ENCODE measurements around the gene COL8A2. TPM values are rescaled to one million over a fixed set of nuclear protein-coding genes. Genes with fewer than 3 reads are reported as not detected.

The COL8A2 gene
- total and polyA plus RNA-seq, 7 experiments from 2014 or later = 0.05 to 2.5 (median 0.20) TPM; not detected in 3

- peaks cover 0 to 29% (median 0%) of the 10 kb centered on the region in 5 donors for H3K36me3 Mint-ChIP-seq
- CTCF ChIA-PET = interaction anchor here (1.2 to 3.6 kb wide), 2 partner anchors 22 to 32 kb away, joined by 3 to 24 read pairs; no protein-coding TSS in a partner anchor
- intact Hi-C loops (cut with micrococcal nuclease) = loop anchor here (1.0 to 10.0 kb wide), 6 partner anchors 7 to 1398 kb away; partner anchors contain the start of genes DNALI1 (in 1 of the 2), SNIP1 (in 1 of the 2), THRAP3 (in 1 of the 2) and TRAPPC3 (in 1 of the 2)
- peaks cover 62 to 77% (median 70%) of the 10 kb centered on the region in 7 donors for H3K4me1 Mint-ChIP-seq
- Histone ChIP-seq H3K27me3 (ENCODE audit: control insufficient read depth in 2 of 2, insufficient read depth in 2 of 2, low read length in 2 of 2) (no peaks in the 10 kb centered on the region), H3K9me3 (ENCODE audit: control insufficient read depth in 2 of 3, low read length in 3 of 3) (no peaks in the 10 kb centered on the region), H3K27ac (ENCODE audit: low read depth, low read length) (peak overlapping the region; percentile 97), H3K36me3 (ENCODE audit: control insufficient read depth in 2 of 3, insufficient read depth in 3 of 3, low read length in 3 of 3) (peaks cover 0 to 9% (median 0%) of the 10 kb centered on the region in 3 experiments), H3K4me1 (ENCODE audit: control insufficient read depth in 2 of 2, insufficient read depth in 2 of 2, low read length in 2 of 2) (peaks cover 56 to 60% of the 10 kb centered on the region in 2 donors), H3K4me3 (ENCODE audit: low read length) (peak overlapping the region; percentile 88)
- ATAC-seq = no peak
- H3K27me3 Mint-ChIP-seq = no peaks in the 10 kb centered on the region
- H3K4me3 Mint-ChIP-seq = peak overlapping the region; percentile 85 to 95 (median 93)
- DNase-seq = peak in 8 of 9 donors; percentile 54 to 71 (median 62)
- H3K9me3 Mint-ChIP-seq = peaks cover 0 to under 1% (median 0%) of the 10 kb centered on the region in 11 donors
- POLR2A ChIA-PET = interaction anchor here (0.7 to 10.6 kb wide), 8 partner anchors 8 to 210 kb away, joined by 3 to 272 read pairs (median 4); partner anchors contain the start of gene THRAP3
- H3K27ac Mint-ChIP-seq = peak overlapping the region; percentile 79 to 99 (median 92)
Observed at GRCh38 chr1:36156329-36157114, 31.5 kb upstream of the COL8A2 start.

DNA sequence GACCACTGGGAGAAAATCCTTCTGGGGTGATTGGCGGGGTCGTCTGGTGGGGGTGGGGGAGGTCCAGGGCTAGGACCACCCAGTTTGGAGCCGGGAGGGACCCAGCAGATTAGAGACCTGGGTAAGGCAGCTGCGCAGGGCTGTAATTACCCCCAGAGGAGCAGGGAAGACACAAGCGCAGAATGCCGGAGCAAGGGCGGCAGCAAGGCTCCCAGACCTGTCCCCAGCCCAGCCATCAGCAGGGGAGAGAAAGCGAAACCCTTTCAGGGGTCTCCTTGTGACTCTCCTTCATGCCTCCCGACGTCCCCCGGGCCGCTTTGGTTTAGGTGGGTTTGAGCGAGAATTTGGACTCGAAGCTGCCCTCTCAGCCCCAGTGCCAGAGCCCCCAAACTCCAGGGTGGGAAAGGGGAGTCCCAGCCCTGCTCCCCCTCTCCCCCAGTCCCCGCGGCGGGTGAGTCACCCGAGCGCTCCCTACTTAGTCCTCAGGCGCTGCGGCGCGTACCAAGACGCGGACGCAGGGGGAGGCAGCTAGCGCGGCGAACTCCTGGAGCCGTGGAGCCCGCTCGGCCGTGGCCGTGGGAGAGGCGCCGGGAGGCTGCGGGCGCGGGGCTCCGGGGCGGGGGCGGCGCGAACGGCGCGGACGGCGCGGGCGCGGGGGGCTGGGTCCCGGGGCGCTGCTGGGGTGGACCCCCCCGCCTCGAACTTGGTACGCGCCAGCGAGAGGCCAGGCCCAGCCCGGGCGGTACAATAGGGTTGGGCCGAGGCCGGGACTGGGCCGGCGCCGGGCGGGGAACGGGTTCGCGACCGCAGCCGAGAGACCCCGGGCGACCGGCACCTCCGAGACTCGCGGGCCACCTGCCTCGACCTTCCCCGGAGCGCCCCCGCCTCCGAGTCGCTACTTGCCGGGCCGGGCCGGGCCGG lies 30.6 kb upstream of the COL8A2 start, which contains the start of gene MAP7D1:
Gene MAP7D1 (plus strand): TSS at position 753 of the 921 bp plus-strand sequence. CDS start 258 bp downstream, outside the sequence.
- ATAC-seq (peak; percentile 89), DNase-seq (peak; percentile 80 to 90 (median 87))
- H3K9me3 ChIP-seq (ENCODE audit: control insufficient read depth in 2 of 3, low read length in 3 of 3) = no peaks in the 10 kb centered on the region
- H3K4me3 ChIP-seq (ENCODE audit: low read length) = peak within 1 kb of the TSS; percentile 97
- POLR2A ChIA-PET = interaction anchor here (0.7 to 10.6 kb wide), 8 partner anchors 9 to 211 kb away, joined by 3 to 272 read pairs (median 7); partner anchors contain the start of gene THRAP3
- H3K4me1 ChIP-seq (ENCODE audit: control insufficient read depth in 2 of 2, insufficient read depth in 2 of 2, low read length in 2 of 2) = peaks cover 58 to 66% of the 10 kb centered on the region in 2 donors
- H3K36me3 ChIP-seq (ENCODE audit: control insufficient read depth in 2 of 3, insufficient read depth in 3 of 3, low read length in 3 of 3) = peaks cover 0 to 9% (median 0%) of the 10 kb centered on the region in 3 experiments
- peaks cover 58 to 79% (median 71%) of the 10 kb centered on the region in 7 donors for H3K4me1 Mint-ChIP-seq
- H3K27ac ChIP-seq (ENCODE audit: low read depth, low read length) = peak within 1 kb of the TSS; percentile 97
- peak within 1 kb of the TSS; percentile 90 to 99 (median 97) for H3K27ac Mint-ChIP-seq
- CTCF ChIA-PET = interaction anchor here (3.6 kb wide), 1 partner anchor 33 kb away, joined by 24 read pairs; no protein-coding TSS in a partner anchor
- H3K4me3 Mint-ChIP-seq = peak within 1 kb of the TSS; percentile 85 to 95 (median 93)
- H3K27me3 ChIP-seq (ENCODE audit: control insufficient read depth in 2 of 2, insufficient read depth in 2 of 2, low read length in 2 of 2) = no peaks in the 10 kb centered on the region
- no peaks in the 10 kb centered on the region for H3K27me3 Mint-ChIP-seq
- H3K36me3 Mint-ChIP-seq = peaks cover 0 to 24% (median 0%) of the 10 kb centered on the region in 5 donors
- intact Hi-C loops (cut with micrococcal nuclease) = loop anchor here (1.0 to 10.0 kb wide), 4 partner anchors 69 to 1399 kb away; partner anchors contain the start of genes DNALI1 (in 1 of the 2), SNIP1 (in 1 of the 2), THRAP3 (in 1 of the 2) and ZC3H12A (in 1 of the 2)
- H3K9me3 Mint-ChIP-seq = no peaks in the 10 kb centered on the region

- Mint-ChIP-seq H3K27ac (peak overlapping the region; percentile 67 to 99 (median 95)), H3K4me1 (peaks cover 55 to 80% (median 71%) of the 10 kb centered on the region in 7 donors), H3K9me3 (no peaks in the 10 kb centered on the region), H3K36me3 (peaks cover 0 to 20% (median 0%) of the 10 kb centered on the region in 5 donors), H3K27me3 (no peaks in the 10 kb centered on the region), H3K4me3 (peak overlapping the region; percentile 67 to 90 (median 86))
- no peaks in the 10 kb centered on the region for H3K27me3 ChIP-seq (ENCODE audit: control insufficient read depth in 2 of 2, insufficient read depth in 2 of 2, low read length in 2 of 2)
- intact Hi-C loops (cut with micrococcal nuclease) = loop anchor here in 1 of 2 donors (1.0 to 10.0 kb wide), 4 partner anchors 69 to 1400 kb away; partner anchors contain the start of genes AGO3, DNALI1, SNIP1 and THRAP3
- POLR2A ChIA-PET = interaction anchor here (1.1 to 10.6 kb wide), 6 partner anchors 10 to 152 kb away, joined by 3 to 272 read pairs (median 53); partner anchors contain the start of gene THRAP3
- H3K27ac ChIP-seq (ENCODE audit: low read depth, low read length) = peak overlapping the region; percentile 97
- H3K36me3 ChIP-seq (ENCODE audit: control insufficient read depth in 2 of 3, insufficient read depth in 3 of 3, low read length in 3 of 3) = peaks cover 0 to 9% (median 0%) of the 10 kb centered on the region in 3 experiments
- H3K4me1 ChIP-seq (ENCODE audit: control insufficient read depth in 2 of 2, insufficient read depth in 2 of 2, low read length in 2 of 2) = peaks cover 58 to 66% of the 10 kb centered on the region in 2 donors
- peak overlapping the region; percentile 97 for H3K4me3 ChIP-seq (ENCODE audit: low read length)
- ATAC-seq (no peak), DNase-seq (no peak)
- H3K9me3 ChIP-seq (ENCODE audit: control insufficient read depth in 2 of 3, low read length in 3 of 3) = no peaks in the 10 kb centered on the region
- CTCF ChIA-PET = interaction anchor here (3.6 kb wide), 1 partner anchor 33 kb away, joined by 24 read pairs; no protein-coding TSS in a partner anchor
Observed at GRCh38 chr1:36154765-36155407, 29.9 kb upstream of the COL8A2 start.

GRCh38 chr1:36154335-36154734 lies 29.3 kb upstream of the COL8A2 start:
- Histone ChIP-seq H3K9me3 (ENCODE audit: control insufficient read depth in 2 of 3, low read length in 3 of 3) (no peaks in the 10 kb centered on the region), H3K36me3 (ENCODE audit: control insufficient read depth in 2 of 3, insufficient read depth in 3 of 3, low read length in 3 of 3) (peaks cover 0 to 9% (median 0%) of the 10 kb centered on the region in 3 experiments), H3K4me3 (ENCODE audit: low read length) (no peak overlapping the region), H3K27ac (ENCODE audit: low read depth, low read length) (peak overlapping the region; percentile 97), H3K4me1 (ENCODE audit: control insufficient read depth in 2 of 2, insufficient read depth in 2 of 2, low read length in 2 of 2) (peaks cover 55 to 64% of the 10 kb centered on the region in 2 donors), H3K27me3 (ENCODE audit: control insufficient read depth in 2 of 2, insufficient read depth in 2 of 2, low read length in 2 of 2) (no peaks in the 10 kb centered on the region)
- no peaks in the 10 kb centered on the region for H3K9me3 Mint-ChIP-seq
- H3K27ac Mint-ChIP-seq = peak overlapping the region; percentile 67 to 99 (median 95)
- no peak for DNase-seq
- no peak for ATAC-seq
- peaks cover 51 to 80% (median 69%) of the 10 kb centered on the region in 7 donors for H3K4me1 Mint-ChIP-seq
- H3K4me3 Mint-ChIP-seq = peak overlapping the region; percentile 67 to 90 (median 86)
- intact Hi-C loops (cut with micrococcal nuclease) = loop anchor here in 1 of 2 donors (5.0 to 10.0 kb wide), 3 partner anchors 222 to 1400 kb away; partner anchors contain the start of genes AGO3, DNALI1, SNIP1 and ZC3H12A
- H3K27me3 Mint-ChIP-seq = no peaks in the 10 kb centered on the region
- ChIA-PET CTCF (interaction anchor here (3.6 kb wide), 1 partner anchor 34 kb away, joined by 24 read pairs; no protein-coding TSS in a partner anchor), POLR2A (interaction anchor here (1.1 to 10.6 kb wide), 6 partner anchors 11 to 152 kb away, joined by 3 to 272 read pairs (median 53); partner anchors contain the start of gene THRAP3)
- peaks cover 0 to 17% (median 0%) of the 10 kb centered on the region in 5 donors for H3K36me3 Mint-ChIP-seq

DNA sequence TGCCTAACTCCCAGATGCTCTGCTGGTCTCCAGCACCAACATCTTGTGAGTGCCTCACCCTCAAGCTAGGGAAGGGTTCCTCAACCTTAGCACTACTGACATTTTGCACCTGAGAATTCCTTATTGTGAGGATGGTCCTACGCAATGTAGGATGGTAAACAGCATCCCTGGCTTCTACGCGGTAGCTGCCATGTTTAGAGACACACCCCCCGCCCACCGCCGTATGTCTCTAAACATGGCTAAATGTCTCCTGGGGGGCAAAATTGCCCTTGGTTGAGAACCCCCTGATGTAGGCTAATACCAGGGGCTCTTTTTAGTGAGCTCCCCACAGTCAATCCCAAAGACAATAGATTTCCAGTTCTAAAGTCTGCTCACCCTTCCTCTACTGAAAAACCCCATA lies 28.5 kb upstream of the COL8A2 start:
- Mint-ChIP-seq H3K27me3 (no peaks in the 10 kb centered on the region), H3K36me3 (peaks cover 0 to 13% (median 0%) of the 10 kb centered on the region in 5 donors), H3K9me3 (no peaks in the 10 kb centered on the region), H3K4me3 (peak overlapping the region in 8 of 10 donors; percentile 60 to 93 (median 84)), H3K4me1 (peaks cover 47 to 80% (median 65%) of the 10 kb centered on the region in 7 donors), H3K27ac (peak overlapping the region; percentile 73 to 99 (median 92))
- H3K9me3 ChIP-seq (ENCODE audit: control insufficient read depth in 2 of 3, low read length in 3 of 3) = no peaks in the 10 kb centered on the region
- no peak for ATAC-seq
- POLR2A ChIA-PET = interaction anchor here (1.0 to 10.6 kb wide), 5 partner anchors 11 to 153 kb away, joined by 3 to 272 read pairs (median 96); partner anchors contain the start of gene THRAP3
- peaks cover 53 to 62% of the 10 kb centered on the region in 2 donors for H3K4me1 ChIP-seq (ENCODE audit: control insufficient read depth in 2 of 2, insufficient read depth in 2 of 2, low read length in 2 of 2)
- peaks cover 0 to 14% (median 0%) of the 10 kb centered on the region in 3 experiments for H3K36me3 ChIP-seq (ENCODE audit: control insufficient read depth in 2 of 3, insufficient read depth in 3 of 3, low read length in 3 of 3)
- H3K27ac ChIP-seq (ENCODE audit: low read depth, low read length) = peak overlapping the region; percentile 91
- CTCF ChIA-PET = interaction anchor here (0.8 to 4.5 kb wide), 4 partner anchors 30 to 133 kb away, joined by 3 to 30 read pairs (median 8); no protein-coding TSS in a partner anchor
- H3K27me3 ChIP-seq (ENCODE audit: control insufficient read depth in 2 of 2, insufficient read depth in 2 of 2, low read length in 2 of 2) = no peaks in the 10 kb centered on the region
- no peak for DNase-seq
- no peak overlapping the region for H3K4me3 ChIP-seq (ENCODE audit: low read length)
- intact Hi-C loops (cut with micrococcal nuclease) = loop anchor here in 1 of 2 donors (5.0 to 10.0 kb wide), 3 partner anchors 221 to 1401 kb away; partner anchors contain the start of genes AGO3, DNALI1, SNIP1 and ZC3H12A

All from naive thymus-derived CD4-positive, alpha-beta T cell (primary cell).